HG03103 (cell line): Measurements from ENCODE around the gene NCOA3.
"Not testable (repeated sequence)": the region's sequence is repeated elsewhere in the genome, so short reads cannot be mapped to it uniquely, and the experiment has no call there.

Experiments used
- ATAC-seq: cut with Tn5 transposase; IDR thresholded peaks from one replicate; pipeline ENCODE4 v1.9.1; 2021; ENCODE audit warnings: low read depth; ENCODE audit not compliant: unreplicated experiment

NCOA3 gene

GRCh38 chr20:47591231-47591630, 89.5 kb downstream of the NCOA3 start:
- ATAC-seq, result no peak

- no peak for ATAC-seq
These were observed 92.5 kb downstream of the NCOA3 start for GRCh38 chr20:47594157-47594556.

GRCh38 chr20:47595138-47595537, 93.5 kb downstream of the NCOA3 start:
- not testable (repeated sequence) for ATAC-seq

GRCh38 chr20:47596003-47596571, 94.4 kb downstream of the NCOA3 start:
- no peak for ATAC-seq

- ATAC-seq, result no peak
These were observed 95.4 kb downstream of the NCOA3 start for GRCh38 chr20:47597090-47597489.

- no peak for ATAC-seq
These were observed 97.4 kb downstream of the NCOA3 start for GRCh38 chr20:47598911-47599744.

- no peak for ATAC-seq
These were observed 99.4 kb downstream of the NCOA3 start for GRCh38 chr20:47600967-47601547.

- no peak for ATAC-seq
These were observed 101.6 kb downstream of the NCOA3 start for GRCh38 chr20:47603260-47603659.

- ATAC-seq, result no peak
These were observed 104.2 kb downstream of the NCOA3 start for GRCh38 chr20:47605673-47606413.

- ATAC-seq, result no peak
These were observed 104.8 kb downstream of the NCOA3 start for GRCh38 chr20:47606414-47606982.

GRCh38 chr20:47606983-47607613, 105.4 kb downstream of the NCOA3 start:
- no peak for ATAC-seq

- no peak for ATAC-seq
These were observed 107.3 kb downstream of the NCOA3 start for GRCh38 chr20:47609001-47609400.

GRCh38 chr20:47610247-47610944, 108.7 kb downstream of the NCOA3 start:
- no peak for ATAC-seq

- ATAC-seq, result no peak
These were observed 109.2 kb downstream of the NCOA3 start for GRCh38 chr20:47610945-47611250.

GRCh38 chr20:47611785-47612184, 110.1 kb downstream of the NCOA3 start:
- ATAC-seq, result no peak

- ATAC-seq, result no peak
These were observed 111.0 kb downstream of the NCOA3 start for GRCh38 chr20:47612670-47613069.

GRCh38 chr20:47614703-47615309, 113.1 kb downstream of the NCOA3 start:
- ATAC-seq, result no peak

- no peak for ATAC-seq
These were observed 116.8 kb downstream of the NCOA3 start for GRCh38 chr20:47618479-47618878.
